Measurements from ENCODE around the gene MGRN1. TPM values are rescaled to one million over a fixed set of nuclear protein-coding genes. Genes with fewer than 3 reads are reported as not detected.

MGRN1 gene
- total and polyA plus RNA-seq, 2 of the 13 experiments (the other 11 are each of a cell fraction or from before 2014, with no cell fraction given), result 11.9 to 12.6 TPM

- TF ChIP-seq MXD1 (CRISPR knock-in tag; IDR thresholded peaks at IDR 0.05) (peak; percentile 74), ZNF576 (CRISPR knock-in tag; IDR thresholded peaks at IDR 0.05) (no peak), ZBTB14 (CRISPR knock-in tag; IDR thresholded peaks at IDR 0.05) (peak; percentile 25; the same call in 1 of the 2 replicates), ZNF503 (CRISPR knock-in tag; IDR thresholded peaks at IDR 0.05) (no peak), SIN3A (IDR thresholded peaks at IDR 0.05; ENCODE audit: borderline replicate concordance, low read depth, low read length) (peak; percentile 66; the same call in 1 of the 2 replicates), POGK (CRISPR knock-in tag; conservative IDR thresholded peaks at IDR 0.05) (peak; percentile 51; the same call in 1 of the 2 replicates), KLF6 (CRISPR knock-in tag; IDR thresholded peaks at IDR 0.05) (peak; percentile 10; the same call in 1 of the 2 replicates), MXI1 (IDR thresholded peaks at IDR 0.05; ENCODE audit: borderline replicate concordance, low read depth, low read length) (peak; percentile 81; the same call in 1 of the 3 replicates), CENPT (CRISPR knock-in tag; IDR thresholded peaks at IDR 0.05; ENCODE audit: low read depth) (no peak), ZZZ3 (CRISPR knock-in tag; IDR thresholded peaks at IDR 0.05; ENCODE audit: borderline replicate concordance) (no peak), BATF2 (CRISPR knock-in tag; IDR thresholded peaks at IDR 0.05) (0 out of 2 replicates have a peak, but pooled peaks have one; percentile 44), SAP130 (CRISPR knock-in tag; IDR thresholded peaks at IDR 0.05; ENCODE audit: low read depth) (peak; percentile 73; the same call in 1 of the 2 replicates), MXD4 (CRISPR knock-in tag; IDR thresholded peaks at IDR 0.05) (no peak; the same call in 1 of the 2 replicates), EEA1 (CRISPR knock-in tag; IDR thresholded peaks at IDR 0.05; ENCODE audit: borderline replicate concordance) (no peak), HNRNPL (IDR thresholded peaks at IDR 0.05; ENCODE audit: low read depth, low read length) (0 out of 2 replicates have a peak, but pooled peaks have one; percentile 42), ZBTB7B (CRISPR knock-in tag; IDR thresholded peaks at IDR 0.05) (no peak), ZNF512 (CRISPR knock-in tag; IDR thresholded peaks at IDR 0.05) (no peak), ZNF232 (CRISPR knock-in tag; IDR thresholded peaks at IDR 0.05; ENCODE audit: borderline replicate concordance) (no peak)
Measured at GRCh38 chr16:4613636-4614570, 10.7 kb upstream of the MGRN1 start (continued).

Measured in HepG2 (cell line).